Mucosa of gallbladder (tissue), 1 donor: ENCODE data around the gene TBC1D19. TPM values are rescaled to one million over a fixed set of nuclear protein-coding genes. Genes with fewer than 3 reads are reported as not detected.

Source experiments
- DNase-seq: peaks from one replicate; pipeline ENCODE4 v3.0.0-alpha.2; 2020; ENCODE audit warnings: low spot score
- total RNA-seq: library from RNA; stranded (reverse); gene quantifications from one replicate; pipeline ENCODE4 v1.2.1, GENCODE V29; 2021
- donor health status: DM: no; HTN: no; CAD: no.

The TBC1D19 gene
- total RNA-seq, 1 donor from 2014 or later: 19.7 TPM

GRCh38 chr4:26782168-26782829, 198.4 kb downstream of the TBC1D19 start:
- DNase-seq: no peak

- DNase-seq: no peak
Observed at GRCh38 chr4:26782830-26783202, 198.9 kb downstream of the TBC1D19 start.

GRCh38 chr4:26784207-26784865, 200.5 kb downstream of the TBC1D19 start:
- no peak for DNase-seq

- no peak for DNase-seq
Observed at GRCh38 chr4:26785312-26785711, 201.4 kb downstream of the TBC1D19 start.

GRCh38 chr4:26785810-26786209, 201.9 kb downstream of the TBC1D19 start:
- no peak for DNase-seq

- DNase-seq: no peak
Observed at GRCh38 chr4:26786916-26787315, 203.0 kb downstream of the TBC1D19 start.

- DNase-seq: peak; percentile 56
Observed at GRCh38 chr4:26787461-26788340, 203.8 kb downstream of the TBC1D19 start.

GRCh38 chr4:26788341-26788733, 204.5 kb downstream of the TBC1D19 start:
- DNase-seq: no peak

- no peak for DNase-seq
Observed at GRCh38 chr4:26789208-26789607, 205.3 kb downstream of the TBC1D19 start.

GRCh38 chr4:26791346-26791745, 207.5 kb downstream of the TBC1D19 start:
- no peak for DNase-seq

GRCh38 chr4:26792639-26793038, 208.8 kb downstream of the TBC1D19 start:
- no peak for DNase-seq

GRCh38 chr4:26793735-26794134, 209.9 kb downstream of the TBC1D19 start:
- DNase-seq: no peak

- no peak for DNase-seq
Observed at GRCh38 chr4:26796081-26796480, 212.2 kb downstream of the TBC1D19 start.

GRCh38 chr4:26802790-26803189, 218.9 kb downstream of the TBC1D19 start:
- no peak for DNase-seq

GRCh38 chr4:26803211-26803861, 219.5 kb downstream of the TBC1D19 start:
- no peak for DNase-seq

GRCh38 chr4:26804451-26804850, 220.6 kb downstream of the TBC1D19 start:
- DNase-seq: no peak

GRCh38 chr4:26804925-26805324, 221.0 kb downstream of the TBC1D19 start:
- DNase-seq: no peak

Other genes with a start within 250 kb of the TBC1D19 start
- gene CCKAR, start 93.6 kb upstream of the TBC1D19 start, total RNA-seq: 68.5 TPM